Measurements from ENCODE around the gene SDK1. TPM values are rescaled to one million over a fixed set of nuclear protein-coding genes. Genes with fewer than 3 reads are reported as not detected.

Gene SDK1
- total RNA-seq, 1 donor from 2014 or later, result 0.48 TPM

- intact Hi-C loops (cut with micrococcal nuclease), result no loop called here
- H3K27ac Mint-ChIP-seq, result no peak overlapping the region
- no peak for DNase-seq (ENCODE audit: low spot score)
- no peaks in the 10 kb centered on the region for H3K27me3 Mint-ChIP-seq (ENCODE audit: low read depth)
- no peaks in the 10 kb centered on the region for H3K9me3 Mint-ChIP-seq
- no peaks in the 10 kb centered on the region for H3K4me1 Mint-ChIP-seq (ENCODE audit: low read depth)
- no peak overlapping the region for H3K4me3 Mint-ChIP-seq (ENCODE audit: low read depth)
- no peaks in the 10 kb centered on the region for H3K36me3 Mint-ChIP-seq (ENCODE audit: low read depth)
Measured at GRCh38 chr7:4181446-4181845, 880.4 kb downstream of the SDK1 start.

DNA sequence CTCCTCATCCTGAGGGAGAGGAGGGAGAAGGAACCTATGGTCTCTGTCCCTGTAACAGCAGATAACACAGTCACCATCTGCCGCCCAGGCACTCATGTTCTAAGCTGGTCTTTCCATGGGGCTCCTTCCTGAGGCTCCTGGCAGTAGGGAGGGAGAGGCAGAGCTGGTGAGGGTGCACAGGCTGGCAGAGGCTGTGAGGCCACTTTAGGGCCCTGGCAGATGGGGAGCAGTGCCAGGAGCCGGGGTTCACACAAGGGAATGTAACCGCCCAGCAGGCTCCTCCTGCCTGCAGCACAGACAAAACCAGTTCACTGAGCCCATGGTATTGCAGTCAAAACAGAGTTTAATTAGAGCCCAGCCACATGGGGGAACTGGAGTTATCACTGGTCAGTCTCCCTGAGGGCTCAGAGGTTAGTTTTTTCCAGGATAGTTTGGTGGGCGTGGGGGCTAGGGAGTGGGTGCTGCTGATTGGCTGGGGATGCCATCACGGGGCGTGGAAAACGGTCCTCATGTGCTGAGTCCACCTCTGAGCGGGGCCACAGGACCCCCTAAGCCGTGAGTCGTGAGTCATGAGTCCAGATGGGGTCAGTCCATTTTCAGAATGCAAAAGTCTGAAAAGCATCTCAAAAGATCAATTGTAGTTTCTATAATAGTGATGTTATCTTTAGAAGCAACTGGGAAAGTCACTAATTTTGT, 881.7 kb downstream of the SDK1 start:
- Mint-ChIP-seq H3K36me3 (ENCODE audit: low read depth) (no peaks in the 10 kb centered on the region), H3K9me3 (no peaks in the 10 kb centered on the region), H3K27me3 (ENCODE audit: low read depth) (no peaks in the 10 kb centered on the region), H3K27ac (no peak overlapping the region), H3K4me1 (ENCODE audit: low read depth) (no peaks in the 10 kb centered on the region), H3K4me3 (ENCODE audit: low read depth) (no peak overlapping the region)
- no peak for DNase-seq (ENCODE audit: low spot score)
- intact Hi-C loops (cut with micrococcal nuclease), result no loop called here

DNA sequence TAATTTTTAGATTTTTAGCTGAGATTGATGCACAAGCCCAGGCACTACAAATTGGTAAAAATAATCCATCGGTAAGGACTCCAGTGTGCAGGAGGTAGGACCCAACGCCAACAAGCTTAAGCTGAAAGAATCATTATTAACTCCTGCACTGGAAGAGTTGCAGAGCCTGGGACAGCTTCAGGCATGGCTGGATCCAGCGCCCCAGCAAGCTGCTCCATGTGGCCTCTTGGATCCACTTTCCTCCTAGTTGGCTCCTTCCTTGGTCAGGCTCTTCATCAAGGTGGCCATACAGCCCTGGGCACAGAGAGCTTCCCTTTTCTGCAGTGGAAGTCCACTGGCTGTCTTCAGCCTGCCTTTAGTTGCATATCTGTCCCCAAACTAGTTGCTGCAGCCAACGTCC, 883.6 kb downstream of the SDK1 start:
- Mint-ChIP-seq H3K4me1 (ENCODE audit: low read depth) (no peaks in the 10 kb centered on the region), H3K9me3 (no peaks in the 10 kb centered on the region)

DNA sequence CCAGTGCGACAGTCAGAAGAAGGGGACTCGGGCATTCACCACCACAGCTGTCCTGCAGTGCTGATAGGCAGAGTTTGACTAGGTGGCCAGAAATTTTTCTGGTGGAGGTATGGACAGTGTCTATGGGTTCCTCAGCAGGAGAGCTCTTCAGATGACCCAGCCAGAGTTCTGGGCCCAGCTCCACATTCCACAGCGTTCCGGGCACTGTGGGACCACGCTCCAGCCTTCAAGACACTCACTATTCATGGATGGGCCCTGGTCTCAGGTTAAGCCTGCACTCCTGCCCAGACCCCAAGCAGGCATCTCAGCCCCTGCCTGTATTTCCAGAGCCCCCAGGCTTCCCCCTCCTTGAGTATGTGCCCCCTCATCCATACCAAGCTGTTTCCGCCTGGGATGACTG, 884.1 kb downstream of the SDK1 start:
- no peak overlapping the region for H3K4me3 Mint-ChIP-seq (ENCODE audit: low read depth)
- no peak overlapping the region for H3K27ac Mint-ChIP-seq
- H3K4me1 Mint-ChIP-seq (ENCODE audit: low read depth), result no peaks in the 10 kb centered on the region
- intact Hi-C loops (cut with micrococcal nuclease), result no loop called here
- no peaks in the 10 kb centered on the region for H3K27me3 Mint-ChIP-seq (ENCODE audit: low read depth)
- no peaks in the 10 kb centered on the region for H3K9me3 Mint-ChIP-seq
- H3K36me3 Mint-ChIP-seq (ENCODE audit: low read depth), result no peaks in the 10 kb centered on the region
- no peak for DNase-seq (ENCODE audit: low spot score)

More for the DNA sequence above, 883.6 kb downstream of the SDK1 start:
- Mint-ChIP-seq H3K4me3 (ENCODE audit: low read depth) (no peak overlapping the region), H3K36me3 (ENCODE audit: low read depth) (no peaks in the 10 kb centered on the region), H3K27ac (no peak overlapping the region), H3K27me3 (ENCODE audit: low read depth) (no peaks in the 10 kb centered on the region)
- intact Hi-C loops (cut with micrococcal nuclease), result no loop called here
- no peak for DNase-seq (ENCODE audit: low spot score)

GRCh38 chr7:4185721-4186512, 884.9 kb downstream of the SDK1 start:
- no peaks in the 10 kb centered on the region for H3K9me3 Mint-ChIP-seq
- H3K27ac Mint-ChIP-seq, result no peak overlapping the region
- DNase-seq (ENCODE audit: low spot score), result no peak
- H3K4me1 Mint-ChIP-seq (ENCODE audit: low read depth), result no peaks in the 10 kb centered on the region
- H3K4me3 Mint-ChIP-seq (ENCODE audit: low read depth), result no peak overlapping the region
- no peaks in the 10 kb centered on the region for H3K36me3 Mint-ChIP-seq (ENCODE audit: low read depth)
- intact Hi-C loops (cut with micrococcal nuclease), result no loop called here
- H3K27me3 Mint-ChIP-seq (ENCODE audit: low read depth), result no peaks in the 10 kb centered on the region

GRCh38 chr7:4186513-4186780, 885.4 kb downstream of the SDK1 start:
- Mint-ChIP-seq H3K4me1 (ENCODE audit: low read depth) (no peaks in the 10 kb centered on the region), H3K27ac (no peak overlapping the region), H3K27me3 (ENCODE audit: low read depth) (no peaks in the 10 kb centered on the region), H3K4me3 (ENCODE audit: low read depth) (no peak overlapping the region), H3K36me3 (ENCODE audit: low read depth) (no peaks in the 10 kb centered on the region), H3K9me3 (no peaks in the 10 kb centered on the region)
- intact Hi-C loops (cut with micrococcal nuclease), result no loop called here
- no peak for DNase-seq (ENCODE audit: low spot score)

- DNase-seq (ENCODE audit: low spot score), result no peak
- Mint-ChIP-seq H3K9me3 (no peaks in the 10 kb centered on the region), H3K27ac (no peak overlapping the region), H3K4me1 (ENCODE audit: low read depth) (no peaks in the 10 kb centered on the region), H3K36me3 (ENCODE audit: low read depth) (no peaks in the 10 kb centered on the region), H3K4me3 (ENCODE audit: low read depth) (no peak overlapping the region), H3K27me3 (ENCODE audit: low read depth) (no peaks in the 10 kb centered on the region)
- intact Hi-C loops (cut with micrococcal nuclease), result no loop called here
Measured at GRCh38 chr7:4188651-4189050, 887.6 kb downstream of the SDK1 start.

DNA sequence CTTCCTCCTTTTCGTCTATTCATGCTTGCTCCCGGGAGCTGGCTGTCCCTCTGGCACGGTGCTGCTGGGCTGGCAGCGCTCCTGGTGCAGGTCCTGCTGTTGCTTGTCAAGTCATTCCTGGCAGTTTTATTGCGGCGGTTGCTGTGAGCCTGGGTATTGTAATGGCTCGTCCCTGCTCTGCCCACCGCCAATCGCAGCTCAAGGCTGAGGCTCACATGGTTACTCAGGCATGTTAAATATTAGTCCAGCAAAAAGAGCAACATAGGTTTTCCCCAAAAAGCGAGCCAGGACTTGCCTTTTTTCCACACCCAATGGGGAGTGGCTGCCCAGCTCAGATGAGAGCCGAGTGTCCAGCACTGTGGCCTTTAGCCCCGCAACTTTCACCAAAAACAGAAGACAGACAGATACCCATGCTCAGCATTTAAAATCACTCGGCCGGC, 888.1 kb downstream of the SDK1 start:
- H3K4me1 Mint-ChIP-seq (ENCODE audit: low read depth), result no peaks in the 10 kb centered on the region
- no peak overlapping the region for H3K4me3 Mint-ChIP-seq (ENCODE audit: low read depth)
- H3K27me3 Mint-ChIP-seq (ENCODE audit: low read depth), result no peaks in the 10 kb centered on the region
- no peak overlapping the region for H3K27ac Mint-ChIP-seq
- H3K36me3 Mint-ChIP-seq (ENCODE audit: low read depth), result no peaks in the 10 kb centered on the region
- H3K9me3 Mint-ChIP-seq, result no peaks in the 10 kb centered on the region
- no peak for DNase-seq (ENCODE audit: low spot score)
- intact Hi-C loops (cut with micrococcal nuclease), result no loop called here

DNA sequence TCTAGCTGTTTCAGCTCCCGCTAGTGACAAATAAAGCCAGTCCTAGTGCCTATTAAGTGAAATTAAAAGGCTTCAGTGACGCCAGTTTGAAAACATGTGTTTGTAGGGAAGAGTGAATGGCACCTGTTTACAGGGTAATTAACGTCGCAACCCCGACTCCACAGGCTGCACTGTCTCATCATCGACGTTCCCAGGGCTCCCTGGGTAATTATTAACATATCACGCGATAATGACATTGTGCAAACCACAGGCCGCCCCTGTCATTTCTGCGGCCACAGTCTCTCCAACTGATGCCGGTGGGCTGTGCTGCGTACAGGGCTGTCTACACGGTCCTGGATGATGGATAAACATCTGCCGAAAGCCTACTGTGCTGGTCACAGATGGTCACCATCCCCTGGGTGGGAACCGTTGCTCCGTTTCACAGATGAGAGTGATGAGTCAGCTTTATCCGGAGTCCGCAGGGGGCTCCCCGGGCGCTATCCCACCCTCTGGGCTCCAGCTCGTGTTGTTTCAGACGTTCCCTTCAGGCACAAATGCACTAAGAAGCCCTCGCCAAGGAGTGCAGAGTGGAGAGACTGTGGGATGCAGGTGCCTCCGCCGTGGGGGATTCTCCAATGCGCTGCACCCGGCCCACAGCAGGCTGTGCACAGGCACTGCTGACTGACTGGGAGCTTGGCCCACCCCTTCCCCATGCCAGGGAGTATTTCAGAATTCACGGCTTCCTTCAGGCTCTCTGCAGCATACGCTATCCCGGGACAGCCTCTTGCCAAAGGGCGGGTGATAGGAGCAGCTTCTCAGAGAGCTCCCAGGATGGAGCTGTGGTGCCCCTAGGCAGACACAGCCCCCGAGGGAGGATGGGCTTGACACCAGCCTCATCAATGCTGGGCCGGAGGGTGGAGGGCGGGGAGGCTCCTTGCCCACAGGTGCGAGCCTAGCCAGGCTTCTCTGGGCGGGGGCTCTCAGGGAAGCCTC, 889.2 kb downstream of the SDK1 start:
- Mint-ChIP-seq H3K9me3 (no peaks in the 10 kb centered on the region), H3K4me1 (ENCODE audit: low read depth) (no peaks in the 10 kb centered on the region), H3K27me3 (ENCODE audit: low read depth) (no peaks in the 10 kb centered on the region), H3K36me3 (ENCODE audit: low read depth) (no peaks in the 10 kb centered on the region), H3K4me3 (ENCODE audit: low read depth) (no peak overlapping the region), H3K27ac (no peak overlapping the region)
- no peak for DNase-seq (ENCODE audit: low spot score)
- intact Hi-C loops (cut with micrococcal nuclease), result no loop called here

DNA sequence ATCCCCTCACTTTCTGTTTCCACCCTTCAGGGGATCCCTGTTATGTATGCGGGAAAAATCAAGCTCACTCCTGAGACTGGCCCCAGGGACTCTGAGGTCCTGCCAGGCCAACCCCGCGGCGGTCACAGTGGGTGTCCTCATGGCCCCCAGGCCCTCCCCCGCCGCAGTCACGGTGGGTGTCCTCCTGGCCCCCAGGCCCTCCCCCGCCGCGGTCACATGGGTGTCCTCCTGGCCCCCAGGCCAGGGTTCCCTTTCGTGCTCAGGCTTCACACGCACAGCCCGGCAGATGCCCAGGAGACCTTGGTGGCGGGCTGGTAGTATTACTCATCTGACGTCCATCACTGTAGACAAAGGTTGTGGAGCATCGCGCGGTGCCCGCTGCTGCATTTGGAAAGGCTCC, 890.0 kb downstream of the SDK1 start:
- no peak overlapping the region for H3K27ac Mint-ChIP-seq
- no peaks in the 10 kb centered on the region for H3K4me1 Mint-ChIP-seq (ENCODE audit: low read depth)
- H3K27me3 Mint-ChIP-seq (ENCODE audit: low read depth), result no peaks in the 10 kb centered on the region
- no peaks in the 10 kb centered on the region for H3K9me3 Mint-ChIP-seq
- H3K4me3 Mint-ChIP-seq (ENCODE audit: low read depth), result no peak overlapping the region
- H3K36me3 Mint-ChIP-seq (ENCODE audit: low read depth), result no peaks in the 10 kb centered on the region
- DNase-seq (ENCODE audit: low spot score), result no peak
- intact Hi-C loops (cut with micrococcal nuclease), result no loop called here

GRCh38 chr7:4191525-4191924, 890.5 kb downstream of the SDK1 start:
- H3K4me1 Mint-ChIP-seq (ENCODE audit: low read depth), result no peaks in the 10 kb centered on the region
- no peak for DNase-seq (ENCODE audit: low spot score)
- H3K36me3 Mint-ChIP-seq (ENCODE audit: low read depth), result no peaks in the 10 kb centered on the region
- no peaks in the 10 kb centered on the region for H3K9me3 Mint-ChIP-seq
- H3K4me3 Mint-ChIP-seq (ENCODE audit: low read depth), result no peak overlapping the region
- H3K27me3 Mint-ChIP-seq (ENCODE audit: low read depth), result no peaks in the 10 kb centered on the region
- H3K27ac Mint-ChIP-seq, result no peak overlapping the region
- intact Hi-C loops (cut with micrococcal nuclease), result no loop called here

GRCh38 chr7:4195660-4196059, 894.6 kb downstream of the SDK1 start:
- Mint-ChIP-seq H3K4me3 (ENCODE audit: low read depth) (no peak overlapping the region), H3K27me3 (ENCODE audit: low read depth) (no peaks in the 10 kb centered on the region), H3K36me3 (ENCODE audit: low read depth) (no peaks in the 10 kb centered on the region), H3K27ac (no peak overlapping the region), H3K9me3 (no peaks in the 10 kb centered on the region), H3K4me1 (ENCODE audit: low read depth) (no peaks in the 10 kb centered on the region)
- DNase-seq (ENCODE audit: low spot score), result no peak
- intact Hi-C loops (cut with micrococcal nuclease), result no loop called here
